Hematopoietic multipotent progenitor cell treated with erythropoietin and hydrocortisone succinate and interleukin-3 and kit ligand, for 15 days (in vitro differentiated cells): Measurements from ENCODE around the gene PPP2R3A.

ENCODE experiments used
- DNase-seq: peaks from one replicate; pipeline ENCODE4 v3.0.0-alpha.2; 2015; ENCODE audit warnings: low spot score

PPP2R3A gene

DNA sequence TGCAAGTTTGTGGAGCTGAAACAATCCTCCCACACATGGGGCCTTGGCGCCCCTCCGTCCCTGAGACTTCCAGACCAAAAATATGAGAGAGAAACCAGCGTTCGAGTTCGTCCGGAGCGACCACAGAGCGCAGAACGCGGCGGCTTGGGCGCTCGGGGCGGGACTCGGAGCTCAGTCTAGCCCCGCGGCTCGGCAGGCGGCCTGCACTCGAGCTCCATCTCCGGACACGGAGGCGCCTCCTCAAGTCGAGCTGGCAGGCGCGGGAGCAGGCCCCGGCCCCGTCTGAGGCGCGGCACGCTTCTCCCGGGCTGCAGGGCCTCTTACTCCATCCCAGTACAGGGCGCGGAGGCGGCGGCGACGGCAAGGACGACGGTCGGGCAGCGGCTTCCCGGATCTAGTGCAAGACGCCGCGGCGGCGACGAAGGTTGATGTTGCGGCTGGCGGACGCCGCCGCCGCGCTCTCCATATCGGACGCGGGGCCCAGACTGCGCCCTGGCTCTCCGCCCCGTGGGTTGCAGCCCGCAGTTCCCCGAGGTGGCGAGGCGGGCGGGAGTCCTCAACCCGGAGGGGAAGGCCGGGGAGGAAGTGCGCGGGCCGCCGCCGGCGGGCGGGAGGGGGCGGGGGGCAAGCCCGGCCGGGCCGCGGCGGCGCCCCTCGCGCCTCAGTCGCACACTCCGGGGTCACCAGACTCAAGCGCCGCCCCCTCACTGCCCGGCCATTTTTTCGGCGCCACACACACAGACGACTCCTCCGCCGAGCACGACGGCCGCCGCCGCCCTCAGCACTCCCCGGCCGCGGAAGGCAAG is 229.9 kb downstream of the PPP2R3A start:
- peak; percentile 56 for DNase-seq

DNA sequence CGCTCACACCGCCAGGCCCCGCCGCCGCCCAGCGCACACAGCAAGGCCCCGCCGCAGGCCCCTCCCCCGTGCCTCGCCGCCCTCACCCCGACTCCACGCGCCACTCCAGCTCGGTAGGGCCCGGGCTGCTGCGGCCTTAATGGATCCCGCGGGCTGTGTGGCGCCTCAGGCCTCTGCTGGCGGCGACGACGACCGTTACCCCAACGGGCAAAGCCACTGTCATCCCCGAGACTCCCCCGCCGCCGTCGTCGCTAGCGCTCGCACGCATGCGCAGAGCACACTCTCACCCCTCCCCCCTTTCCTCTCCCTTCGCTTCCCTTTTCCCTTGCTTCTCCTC is 230.5 kb downstream of the PPP2R3A start, which contains the start of gene MSL2:
Gene MSL2, minus strand, starts transcription at position 272 of the 337 bp plus-strand sequence. CDS start 1,222 bp downstream, outside the sequence.
- no peak for DNase-seq

DNA sequence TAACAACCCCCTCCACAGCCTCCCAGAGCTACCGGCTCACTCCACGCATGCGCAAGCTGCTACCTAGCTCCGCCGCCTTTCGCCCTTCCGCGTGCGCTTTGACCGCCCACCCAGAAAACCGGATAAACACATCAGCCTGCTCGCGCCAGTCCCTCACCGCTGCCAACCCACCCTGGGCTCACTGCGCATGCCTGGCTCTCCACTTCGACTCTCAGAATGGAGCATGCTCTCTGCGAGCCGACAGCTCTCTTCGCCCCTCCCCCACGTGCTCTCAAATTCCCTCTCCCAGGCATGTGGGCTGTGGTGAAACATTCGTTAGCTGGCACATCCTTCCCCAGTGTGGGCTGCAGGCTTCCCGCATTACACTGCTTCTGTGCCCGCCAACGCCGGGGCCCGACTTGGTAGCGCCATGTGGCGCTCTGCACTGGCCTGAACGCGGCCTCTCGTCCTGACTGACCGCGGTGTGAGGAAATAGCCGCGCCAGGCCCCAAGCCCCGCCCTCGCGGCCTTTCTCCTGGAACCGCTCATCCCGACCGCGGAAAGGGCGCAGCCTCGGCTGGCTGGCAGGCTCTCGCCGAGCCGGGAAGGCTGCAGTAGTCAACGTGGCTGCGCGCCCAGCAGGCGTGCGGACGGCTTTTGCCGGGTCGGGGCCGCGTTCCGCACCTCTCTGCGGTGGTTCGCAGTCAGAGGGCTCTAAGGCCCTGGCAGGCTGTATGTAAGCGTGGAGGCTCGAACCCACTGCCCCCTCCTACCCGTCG is 231.1 kb downstream of the PPP2R3A start:
- peak; percentile 95 for DNase-seq

DNA sequence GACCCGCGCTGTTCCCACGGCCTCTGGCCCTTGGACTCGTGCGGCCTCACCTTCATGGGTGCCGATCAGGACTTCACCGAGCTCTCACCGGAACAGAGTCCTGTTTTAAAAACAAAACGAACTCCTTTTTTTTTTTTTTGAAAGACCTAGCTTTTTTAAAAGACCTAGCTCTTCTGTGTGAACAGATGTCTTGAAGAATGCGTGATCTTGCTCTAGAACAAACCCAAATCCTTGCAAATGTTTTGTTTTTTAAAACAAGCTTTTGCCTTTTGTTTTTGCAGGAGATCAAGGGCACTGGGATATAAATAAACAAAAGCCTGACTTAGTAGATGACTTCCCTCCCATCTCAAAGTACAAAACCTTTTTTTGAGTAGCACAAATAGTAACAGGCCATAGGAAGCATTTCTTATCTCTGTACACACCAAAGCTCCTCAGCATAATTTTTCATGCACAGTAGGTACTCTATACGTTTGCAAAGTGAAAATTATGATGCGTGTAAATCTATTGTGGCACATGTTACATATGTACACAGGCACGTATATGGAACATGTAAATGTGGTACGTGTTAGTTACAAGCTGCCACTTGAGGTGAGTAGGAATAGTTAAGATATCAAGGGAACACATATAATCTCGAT is 231.7 kb downstream of the PPP2R3A start:
- no peak for DNase-seq
